ENCODE results near the gene HCRT.
A peak's percentile ranks its signal among the peaks of the same experiment; 100 is the strongest.

HCRT gene

GRCh38 chr17:42193216-42193968, 8.1 kb upstream of the HCRT start:
- H3K36me3 Mint-ChIP-seq (ENCODE audit: low read depth): peaks cover 7% of the 10 kb centered on the region
- peaks cover 19% of the 10 kb centered on the region for H3K4me1 Mint-ChIP-seq
- DNase-seq: no peak
- H3K27ac Mint-ChIP-seq: no peak overlapping the region
- peaks cover 9% of the 10 kb centered on the region for H3K27me3 Mint-ChIP-seq (ENCODE audit: low read depth, poor library complexity)
- TF ChIP-seq, protein P1, sequence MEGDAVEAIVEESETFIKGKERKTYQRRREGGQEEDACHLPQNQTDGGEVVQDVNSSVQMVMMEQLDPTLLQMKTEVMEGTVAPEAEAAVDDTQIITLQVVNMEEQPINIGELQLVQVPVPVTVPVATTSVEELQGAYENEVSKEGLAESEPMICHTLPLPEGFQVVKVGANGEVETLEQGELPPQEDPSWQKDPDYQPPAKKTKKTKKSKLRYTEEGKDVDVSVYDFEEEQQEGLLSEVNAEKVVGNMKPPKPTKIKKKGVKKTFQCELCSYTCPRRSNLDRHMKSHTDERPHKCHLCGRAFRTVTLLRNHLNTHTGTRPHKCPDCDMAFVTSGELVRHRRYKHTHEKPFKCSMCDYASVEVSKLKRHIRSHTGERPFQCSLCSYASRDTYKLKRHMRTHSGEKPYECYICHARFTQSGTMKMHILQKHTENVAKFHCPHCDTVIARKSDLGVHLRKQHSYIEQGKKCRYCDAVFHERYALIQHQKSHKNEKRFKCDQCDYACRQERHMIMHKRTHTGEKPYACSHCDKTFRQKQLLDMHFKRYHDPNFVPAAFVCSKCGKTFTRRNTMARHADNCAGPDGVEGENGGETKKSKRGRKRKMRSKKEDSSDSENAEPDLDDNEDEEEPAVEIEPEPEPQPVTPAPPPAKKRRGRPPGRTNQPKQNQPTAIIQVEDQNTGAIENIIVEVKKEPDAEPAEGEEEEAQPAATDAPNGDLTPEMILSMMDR (IDR thresholded peaks at IDR 0.05): no peak
- peak overlapping the region; percentile 83 for H3K4me3 Mint-ChIP-seq
- H3K9me3 Mint-ChIP-seq: no peaks in the 10 kb centered on the region

- Mint-ChIP-seq H3K4me1 (peaks cover 19% of the 10 kb centered on the region), H3K27ac (no peak overlapping the region), H3K27me3 (ENCODE audit: low read depth, poor library complexity) (peaks cover 9% of the 10 kb centered on the region), H3K9me3 (no peaks in the 10 kb centered on the region), H3K4me3 (no peak overlapping the region), H3K36me3 (ENCODE audit: low read depth) (peaks cover 3% of the 10 kb centered on the region)
- TF ChIP-seq, protein P1 (IDR thresholded peaks at IDR 0.05): no peak
- no peak for DNase-seq
Measured at GRCh38 chr17:42192189-42193126, 7.2 kb upstream of the HCRT start.

DNA sequence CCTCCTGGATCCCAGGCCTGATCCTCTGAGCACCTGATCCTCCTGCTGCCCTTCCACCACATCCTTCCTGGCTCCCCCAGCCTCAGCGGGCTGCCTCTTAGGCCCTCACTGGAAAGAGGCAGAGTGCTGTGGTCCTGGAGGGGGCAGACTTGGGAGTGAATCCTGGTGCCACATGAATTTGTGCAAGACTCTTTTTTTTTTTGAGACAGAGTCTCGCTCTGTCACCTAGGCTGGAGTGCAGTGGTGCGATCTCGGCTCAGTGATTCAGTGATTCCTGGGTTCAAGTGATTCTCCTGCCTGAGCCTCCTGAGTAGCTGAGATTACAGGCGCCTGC, 6.0 kb upstream of the HCRT start:
- Mint-ChIP-seq H3K27me3 (ENCODE audit: low read depth, poor library complexity) (peaks cover 15% of the 10 kb centered on the region), H3K4me3 (no peak overlapping the region), H3K27ac (no peak overlapping the region), H3K36me3 (ENCODE audit: low read depth) (no peaks in the 10 kb centered on the region), H3K9me3 (no peaks in the 10 kb centered on the region), H3K4me1 (peaks cover 16% of the 10 kb centered on the region)
- TF ChIP-seq, protein P1 (IDR thresholded peaks at IDR 0.05): no peak
- DNase-seq: no peak

GRCh38 chr17:42190491-42191274, 5.4 kb upstream of the HCRT start:
- Mint-ChIP-seq H3K27me3 (ENCODE audit: low read depth, poor library complexity) (peaks cover 20% of the 10 kb centered on the region), H3K36me3 (ENCODE audit: low read depth) (no peaks in the 10 kb centered on the region), H3K4me3 (no peak overlapping the region), H3K9me3 (no peaks in the 10 kb centered on the region), H3K4me1 (peaks cover 22% of the 10 kb centered on the region), H3K27ac (no peak overlapping the region)
- TF ChIP-seq, protein P1 (IDR thresholded peaks at IDR 0.05): no peak
- DNase-seq: no peak

DNA sequence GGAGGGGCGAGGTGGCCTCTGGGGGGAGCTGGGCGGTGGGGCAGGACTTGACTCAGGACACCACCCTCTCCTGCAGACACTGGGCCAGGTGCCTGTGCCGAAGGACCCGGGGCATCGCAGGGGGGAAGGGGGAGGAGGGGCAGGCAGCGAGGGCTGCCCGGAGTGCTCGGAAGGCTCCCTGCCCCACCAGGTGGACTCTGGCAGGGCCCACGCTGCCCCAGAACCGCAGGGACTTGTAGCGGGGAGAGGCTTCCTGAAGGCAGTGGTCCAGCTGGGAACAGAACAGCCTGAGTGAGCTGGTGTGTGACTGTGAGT, 4.4 kb upstream of the HCRT start:
- Mint-ChIP-seq H3K27ac (no peak overlapping the region), H3K9me3 (no peaks in the 10 kb centered on the region), H3K36me3 (ENCODE audit: low read depth) (no peaks in the 10 kb centered on the region), H3K27me3 (ENCODE audit: low read depth, poor library complexity) (peaks cover 31% of the 10 kb centered on the region), H3K4me1 (peaks cover 29% of the 10 kb centered on the region), H3K4me3 (no peak overlapping the region)
- no peak for DNase-seq
- TF ChIP-seq, protein P1 (IDR thresholded peaks at IDR 0.05): no peak

Measured in nephron progenitor cell (in vitro differentiated cells).